NCI-H1105 treated with DMSO at 0.1 percent for 48 hours (cell line): ENCODE data around the gene XPNPEP1.
"Not testable (repeated sequence)": the region's sequence is repeated elsewhere in the genome, so short reads cannot be mapped to it uniquely, and the experiment has no call there.

Experiments
- DNase-seq: peaks from one replicate; lab custom pipeline; 2025; lab: John Stamatoyannopoulos, UW

Gene XPNPEP1

DNA sequence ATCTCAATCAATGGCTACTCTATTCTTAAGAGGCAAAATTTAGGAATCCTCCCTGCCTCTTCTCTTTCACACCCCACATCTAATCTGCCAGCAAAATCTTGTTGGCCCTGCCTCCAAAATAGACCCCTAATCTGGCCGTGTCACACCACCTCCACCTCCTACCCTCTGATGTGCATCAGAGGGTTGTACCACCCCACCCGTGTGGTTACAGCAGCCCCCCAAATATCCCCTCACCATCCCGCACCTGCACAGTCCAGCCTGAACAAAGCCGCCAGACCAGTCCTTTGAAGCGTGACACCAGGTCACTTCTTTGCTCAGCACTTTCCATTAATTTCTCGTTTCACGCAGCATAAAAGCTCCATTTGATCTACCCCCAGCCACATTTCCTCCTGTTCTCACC is 776 bp upstream of the XPNPEP1 start:
- DNase-seq: no peak

DNA sequence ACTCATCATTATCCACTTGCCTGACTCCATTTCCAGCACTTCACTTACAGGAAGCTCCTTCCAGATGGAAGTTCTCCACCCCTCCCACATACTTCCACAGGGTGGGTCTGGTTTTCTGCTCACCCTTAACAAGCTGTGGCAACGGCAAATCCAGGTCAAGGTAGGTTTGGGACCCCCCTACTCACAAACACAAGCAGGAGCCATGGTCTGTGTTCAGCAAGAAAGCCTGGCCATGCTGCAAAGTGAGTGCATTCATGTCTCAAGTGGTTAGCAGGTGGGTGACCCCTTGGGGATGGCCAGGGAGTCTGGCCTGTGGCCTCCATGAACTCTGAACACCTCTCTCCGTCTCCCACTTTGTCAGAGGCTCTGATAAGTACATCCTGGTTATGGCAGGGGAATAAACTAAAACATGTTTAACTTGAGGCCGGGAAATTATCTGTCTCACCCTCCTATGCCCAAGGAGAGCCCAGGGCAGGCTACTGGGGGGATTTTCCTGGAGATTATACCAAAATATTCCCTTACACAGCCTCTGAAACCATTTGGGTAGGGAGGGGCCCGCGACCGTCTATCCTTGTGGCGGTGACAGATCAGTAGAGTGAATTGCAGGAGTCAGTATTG is 844 bp downstream of the XPNPEP1 start:
- DNase-seq: no peak

DNA sequence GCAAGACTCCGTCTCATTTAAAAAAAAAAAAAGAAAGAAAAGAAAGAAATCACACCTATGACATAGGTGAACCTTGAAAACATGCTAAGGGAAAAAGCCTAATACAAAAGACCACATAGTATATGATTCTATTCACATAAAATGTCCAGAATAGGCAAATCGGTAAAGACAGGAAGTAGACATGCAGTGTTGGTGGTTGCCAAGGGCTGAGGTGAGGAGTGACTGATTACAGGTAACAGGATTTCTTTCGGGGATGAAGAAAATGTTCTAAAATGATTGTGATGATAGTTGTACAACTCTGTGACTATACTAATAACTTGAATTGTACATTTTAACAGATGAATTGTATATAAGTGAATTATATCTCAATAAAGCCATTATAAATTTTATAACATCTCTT is 3.3 kb downstream of the XPNPEP1 start:
- DNase-seq: no peak

DNA sequence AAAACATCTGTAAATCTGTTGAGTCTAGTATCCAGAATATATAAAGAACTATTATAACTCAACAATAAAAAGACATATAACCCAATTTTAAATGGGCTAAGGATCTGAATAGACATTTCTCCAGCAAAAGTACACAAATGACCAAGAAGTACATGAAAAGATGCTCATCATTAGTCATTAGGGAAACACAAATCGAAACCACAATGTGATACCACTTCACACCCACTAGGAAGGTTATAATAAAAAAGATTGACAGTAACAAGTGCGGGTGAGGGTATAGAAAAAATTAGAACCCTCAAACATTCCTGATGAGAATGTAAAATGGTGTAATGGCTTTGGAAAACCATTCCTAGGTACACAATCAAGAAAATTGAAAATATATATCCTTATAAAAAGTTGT is 4.1 kb downstream of the XPNPEP1 start:
- no peak for DNase-seq

DNA sequence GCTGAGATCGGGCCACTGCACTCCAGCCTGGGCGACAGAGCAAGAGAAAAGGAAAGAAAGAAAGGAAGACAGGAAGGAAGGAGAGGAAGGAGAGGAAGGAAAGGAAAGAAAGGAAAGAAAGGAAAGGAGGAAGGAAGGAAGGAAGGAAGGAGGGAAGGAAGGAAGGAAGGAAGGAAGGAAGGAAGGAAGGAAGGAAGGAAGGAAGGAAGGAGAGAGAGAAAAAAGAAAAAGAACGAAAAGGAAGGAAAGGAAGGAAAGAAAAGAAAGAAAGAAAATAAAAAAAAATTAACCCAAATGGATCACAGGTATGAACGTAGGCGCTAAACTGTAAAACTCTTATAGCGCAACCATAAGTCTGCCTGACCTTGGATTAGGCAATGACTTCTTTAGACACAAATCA is 4.6 kb downstream of the XPNPEP1 start:
- not testable (repeated sequence) for DNase-seq

DNA sequence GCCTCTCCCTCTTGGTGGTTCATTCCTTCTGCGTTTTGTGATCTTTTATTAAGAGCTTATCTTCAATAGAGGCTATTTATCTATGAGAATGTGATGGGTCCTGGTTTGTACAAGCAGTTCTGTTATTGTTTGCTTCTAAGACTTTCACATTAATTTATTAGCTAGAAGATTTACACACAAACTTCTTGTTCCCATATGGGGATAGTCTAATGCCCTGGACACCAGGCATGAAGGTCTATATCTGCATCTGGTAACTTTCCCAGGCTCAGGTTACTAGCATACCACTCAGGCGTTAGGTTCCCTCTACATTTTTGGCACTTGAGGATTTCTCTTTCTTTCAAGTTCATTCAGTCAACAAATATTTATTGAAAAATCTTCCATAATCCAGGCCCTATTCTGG is 7.7 kb downstream of the XPNPEP1 start:
- no peak for DNase-seq

DNA sequence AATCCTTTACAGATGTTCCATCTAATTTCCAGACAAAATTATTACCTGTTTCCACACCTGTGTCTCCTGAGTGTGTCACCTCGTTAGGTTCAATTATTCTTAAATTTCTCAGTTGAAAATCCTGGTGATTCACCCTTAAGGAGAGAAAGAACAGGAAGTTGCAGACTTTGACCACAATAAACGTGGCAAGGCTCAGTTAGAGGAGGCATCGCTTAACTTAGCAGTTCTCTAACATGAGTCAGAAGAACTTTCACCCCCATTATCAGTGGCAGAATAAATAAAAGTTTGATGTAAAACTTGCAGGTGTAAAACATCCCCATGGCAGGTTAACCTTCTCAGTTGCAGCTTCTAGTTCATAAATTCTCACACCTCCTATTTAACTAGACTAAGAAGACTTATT is 8.3 kb downstream of the XPNPEP1 start:
- no peak for DNase-seq

DNA sequence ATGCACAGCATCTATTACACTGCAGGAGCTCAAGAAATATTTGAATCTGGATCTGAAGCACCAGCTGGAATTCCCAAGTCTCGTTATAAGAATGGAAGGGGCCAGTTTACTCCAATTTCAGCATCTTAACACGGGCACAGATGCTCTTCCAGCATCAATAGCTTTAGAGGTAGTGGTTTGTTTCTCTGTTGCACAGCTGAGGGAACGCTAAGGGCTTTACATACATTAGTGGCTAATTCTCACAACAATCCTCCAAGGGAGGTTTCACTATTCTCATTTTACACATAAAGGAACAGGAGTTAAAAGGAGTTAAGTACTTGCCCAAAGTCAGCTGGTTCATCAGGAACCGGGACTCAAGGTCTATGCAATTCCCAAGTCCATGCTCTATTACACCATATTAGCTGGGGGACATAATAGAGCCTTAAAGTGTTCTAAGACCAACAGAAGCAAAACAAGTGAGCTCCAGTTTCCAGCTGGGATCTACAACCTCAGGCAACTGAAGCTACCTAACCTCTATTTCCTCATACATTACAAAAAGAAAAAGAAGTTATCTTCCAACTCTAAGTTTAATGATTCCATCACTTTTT is 9.9 kb downstream of the XPNPEP1 start:
- DNase-seq: no peak

DNA sequence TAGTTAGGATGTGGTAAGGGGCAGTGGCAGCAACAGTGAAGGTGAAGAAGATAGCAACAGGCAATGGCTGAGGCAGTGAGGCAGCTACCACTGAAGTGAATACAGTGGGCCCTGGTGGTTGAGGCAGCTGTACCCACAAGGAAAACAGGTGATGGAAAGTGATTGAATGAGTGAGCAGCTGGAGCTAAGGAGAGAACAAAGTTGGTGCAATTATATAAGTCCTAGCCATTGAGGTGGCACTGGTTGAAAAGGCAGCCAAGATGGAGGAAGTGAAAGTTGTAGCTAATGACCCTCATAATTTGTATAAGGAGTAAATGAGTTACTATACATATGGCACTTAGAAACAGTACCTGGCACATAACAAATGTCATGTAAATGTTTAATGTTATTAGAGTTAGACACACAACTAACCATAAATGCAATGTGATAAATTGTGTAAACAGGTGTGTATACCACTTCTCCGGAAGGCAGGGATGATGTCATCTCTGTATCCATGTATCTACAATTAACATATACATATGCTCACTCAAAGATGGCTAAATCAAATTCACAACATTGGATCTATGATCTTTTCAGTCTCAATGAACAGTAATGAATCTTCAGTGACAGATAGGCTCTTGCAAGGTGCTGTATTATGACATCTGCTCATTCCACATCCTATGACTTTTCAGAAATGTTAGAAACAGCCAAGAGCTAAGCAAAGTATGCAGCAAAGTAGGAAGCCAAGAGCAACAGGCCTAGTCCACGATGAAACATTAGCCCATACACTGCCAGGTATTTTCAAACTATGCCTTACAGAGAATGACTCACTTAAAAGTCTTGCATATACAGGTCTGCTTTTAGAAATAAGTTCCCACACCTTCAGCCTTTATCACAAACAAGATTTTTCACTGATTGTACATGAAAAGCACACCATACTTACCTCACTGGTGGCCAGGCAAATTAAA is 10.7 kb downstream of the XPNPEP1 start:
- DNase-seq: no peak

DNA sequence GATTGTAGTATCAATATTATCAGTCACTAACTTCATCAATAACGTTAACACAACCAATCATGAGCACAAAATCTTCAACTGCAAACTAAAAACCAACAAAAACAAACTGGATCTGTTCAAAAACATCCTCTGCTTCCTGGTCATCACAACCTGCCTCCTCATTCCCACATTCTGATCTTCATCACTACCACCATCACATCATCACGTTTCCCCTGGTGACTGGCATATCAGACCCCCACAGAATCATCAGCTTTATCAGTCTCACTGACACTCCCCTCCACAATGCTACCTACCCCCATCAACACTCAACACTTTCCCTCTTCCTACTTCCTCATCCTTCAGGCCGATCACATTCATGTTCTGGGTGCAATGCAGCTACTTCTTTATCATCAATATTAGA is 11.4 kb downstream of the XPNPEP1 start:
- DNase-seq: no peak

DNA sequence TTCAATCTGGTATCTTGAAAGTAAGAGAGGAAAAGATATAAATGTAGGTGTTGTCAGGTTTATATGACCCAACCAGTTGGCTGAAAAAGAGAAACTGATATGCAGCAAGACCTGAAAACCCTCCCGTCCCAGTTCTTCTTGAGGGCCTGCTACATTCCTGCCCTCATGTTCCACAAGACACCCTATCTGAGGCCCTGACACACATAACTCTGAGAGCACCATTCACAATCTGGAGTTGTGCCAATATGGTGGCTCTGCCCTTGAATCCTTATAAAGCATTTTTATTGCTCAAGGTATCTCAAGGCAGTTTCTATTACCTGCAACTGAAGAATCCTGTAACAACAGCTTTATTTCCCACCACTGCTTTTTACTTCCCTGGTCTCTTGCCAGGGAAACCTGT is 17.0 kb downstream of the XPNPEP1 start:
- DNase-seq: no peak

DNA sequence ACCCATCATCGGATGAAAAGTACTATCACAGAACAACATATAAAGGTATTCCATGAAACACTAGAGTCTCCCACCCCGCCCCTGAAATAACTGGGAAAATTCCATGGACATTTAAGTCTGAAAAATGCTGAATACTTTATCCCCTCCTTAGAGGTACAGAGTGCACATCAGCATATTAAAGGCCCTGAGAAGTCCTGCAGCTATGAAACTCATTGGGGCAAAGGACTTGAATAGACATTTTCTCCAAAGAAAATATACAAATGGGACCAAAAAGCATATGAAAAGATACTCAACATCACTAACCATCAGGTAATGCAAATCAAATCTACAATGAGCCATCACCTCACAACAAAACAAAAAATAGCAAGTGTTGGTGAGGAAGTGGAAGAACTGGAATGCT is 18.9 kb downstream of the XPNPEP1 start:
- DNase-seq: no peak

DNA sequence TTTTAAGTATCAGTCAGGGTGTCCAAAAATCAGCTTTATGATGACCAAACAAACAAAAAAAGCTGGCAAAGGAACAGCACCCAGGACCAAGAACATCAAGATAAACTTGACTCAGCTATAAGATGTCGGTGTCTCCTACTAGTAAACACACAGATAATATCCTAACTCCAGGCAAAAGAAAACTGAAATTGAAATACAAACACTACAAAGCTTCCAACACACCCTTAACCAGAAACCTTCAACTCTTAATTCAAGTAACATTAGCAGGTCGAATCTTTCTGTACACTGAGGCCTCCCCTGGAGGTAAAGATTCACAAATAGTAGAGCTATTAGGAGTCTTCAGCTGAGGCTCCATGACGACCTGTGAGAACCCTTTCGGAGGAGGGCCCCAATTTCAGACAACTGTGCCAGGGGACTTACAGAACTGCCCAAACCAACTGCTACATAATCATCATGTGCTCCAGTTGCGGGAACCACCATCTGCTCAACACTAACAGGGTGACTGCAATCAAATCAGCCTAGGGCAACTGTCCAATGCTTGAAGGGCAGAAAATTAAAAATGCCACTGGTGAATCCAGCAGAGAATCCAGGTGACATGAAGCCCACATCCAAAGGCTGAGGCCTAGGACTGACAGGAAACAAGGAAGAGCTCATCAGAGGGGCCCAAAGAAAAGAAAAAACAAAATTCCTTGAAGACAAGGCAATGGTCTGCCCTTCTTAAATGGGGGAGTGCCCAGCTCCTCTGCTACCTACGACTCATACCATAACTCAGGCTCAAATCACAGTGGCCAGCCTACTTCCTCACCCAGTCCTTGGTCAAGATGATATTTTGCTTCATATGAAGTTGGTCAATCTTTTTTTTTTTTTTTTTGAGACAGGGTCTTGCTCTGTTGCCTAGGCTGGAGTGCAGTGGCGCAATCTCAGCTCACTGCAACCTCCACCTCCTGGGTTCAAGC is 20.0 kb downstream of the XPNPEP1 start:
- no peak for DNase-seq

DNA sequence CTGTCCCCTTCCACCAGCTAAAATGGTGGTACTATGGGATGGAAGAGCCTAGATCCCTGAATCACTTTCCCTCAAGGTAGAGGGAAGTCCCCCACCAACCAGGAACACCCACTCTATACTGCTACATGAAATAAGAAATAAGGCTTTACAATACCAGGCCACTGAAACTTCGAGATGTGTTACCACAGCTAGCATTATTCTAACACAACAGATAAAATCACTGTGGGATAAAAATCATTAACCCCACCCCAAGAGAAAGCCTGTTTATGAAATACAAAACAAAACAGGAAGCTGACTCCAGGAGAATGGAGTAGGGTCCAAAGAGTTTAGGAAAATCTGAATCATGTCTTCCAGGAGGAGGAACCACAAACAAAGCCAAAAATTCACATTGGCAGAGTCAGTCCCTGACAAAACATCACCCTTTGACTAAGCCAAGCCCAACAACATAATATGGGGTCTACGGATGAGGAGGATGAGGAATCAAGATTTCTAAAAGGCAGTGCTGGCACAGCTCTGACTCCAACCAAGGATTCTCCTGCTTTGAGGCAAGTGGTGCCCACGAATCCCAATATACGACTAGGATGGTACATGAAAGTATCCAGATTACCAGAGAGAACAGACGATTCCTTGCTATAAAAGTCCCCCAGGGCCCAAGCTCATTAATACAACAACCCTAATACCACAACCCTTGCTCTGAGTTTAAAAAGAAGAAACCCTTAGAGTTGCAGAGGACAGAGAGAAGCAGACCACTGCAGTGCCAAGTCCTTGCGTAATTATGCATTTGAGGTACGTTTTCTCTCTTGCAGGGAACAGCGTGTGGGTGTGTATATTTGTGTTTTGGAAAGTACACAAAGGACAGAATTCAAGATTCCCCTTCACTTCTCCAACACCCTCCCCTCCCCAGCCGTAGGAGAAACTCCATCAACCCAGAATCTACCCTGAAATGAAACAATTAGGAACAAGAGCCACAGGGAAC is 23.7 kb downstream of the XPNPEP1 start:
- no peak for DNase-seq

DNA sequence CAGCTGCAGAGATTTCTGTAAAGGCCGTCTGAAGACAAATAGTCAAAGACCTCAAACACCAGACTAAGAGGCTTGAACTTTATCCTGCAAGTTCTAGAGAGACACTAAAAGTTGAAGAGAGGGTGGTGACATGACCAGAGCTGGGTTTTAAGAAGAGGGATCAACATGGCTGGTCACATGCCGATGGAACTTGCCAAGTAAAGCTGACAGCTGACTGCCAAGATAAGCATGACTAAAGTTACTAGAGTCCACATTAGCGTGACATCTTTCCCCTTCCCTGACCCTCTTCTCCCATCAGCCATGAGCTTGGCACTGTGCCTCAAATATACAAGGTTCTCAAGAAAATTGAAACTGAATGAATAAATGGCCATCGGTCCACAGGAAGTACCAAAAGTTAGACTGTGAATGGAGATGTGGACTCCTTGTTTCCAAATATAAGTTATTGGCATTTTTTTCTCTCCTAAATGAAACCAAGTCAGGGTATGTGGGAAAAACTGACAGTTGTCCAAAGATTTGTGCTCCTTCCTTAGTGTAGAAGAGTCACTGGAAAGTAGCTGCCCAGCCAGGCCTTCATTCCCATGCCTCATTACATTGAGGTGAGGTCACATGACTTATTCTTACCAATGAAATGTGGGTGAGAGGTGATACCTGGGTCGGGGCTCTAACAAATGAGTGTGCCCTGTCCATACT is 24.5 kb downstream of the XPNPEP1 start:
- no peak for DNase-seq

DNA sequence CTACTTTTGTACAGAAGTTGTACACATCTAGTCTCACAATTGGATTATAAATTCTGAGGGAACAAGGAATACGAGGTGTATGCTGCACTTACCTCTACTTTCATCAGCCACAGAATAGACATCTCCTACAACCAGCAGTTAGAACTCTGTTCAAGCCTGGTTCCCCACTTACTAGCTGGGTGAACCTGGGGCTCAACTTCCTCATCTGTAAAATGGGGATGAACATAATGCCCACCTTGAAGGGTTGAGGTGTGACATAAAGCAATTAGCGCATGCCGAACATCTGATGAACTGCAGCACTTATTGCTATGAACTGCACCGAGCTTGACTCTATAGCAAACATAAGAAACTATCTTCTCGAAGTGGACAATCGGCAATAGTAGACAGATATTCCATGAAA is 25.3 kb downstream of the XPNPEP1 start:
- DNase-seq: no peak

DNA sequence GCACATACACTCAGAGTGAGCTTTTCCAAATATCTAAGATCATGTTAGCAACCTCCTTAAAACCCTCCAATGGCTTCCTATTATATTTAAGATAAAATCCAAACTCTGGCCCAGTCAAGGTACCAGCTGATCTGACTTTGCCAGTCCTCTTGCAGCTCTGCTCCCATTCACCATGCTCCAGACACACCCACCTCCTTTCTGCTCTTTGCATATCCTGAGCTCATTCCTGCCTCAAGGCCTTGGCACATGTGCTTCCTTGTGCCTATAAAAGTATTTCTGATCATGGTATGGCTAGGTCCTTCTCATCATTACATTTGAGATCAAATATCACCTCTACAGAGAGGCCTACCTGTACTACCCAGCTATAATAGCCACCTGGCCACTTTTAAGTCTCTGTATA is 27.5 kb downstream of the XPNPEP1 start:
- no peak for DNase-seq

DNA sequence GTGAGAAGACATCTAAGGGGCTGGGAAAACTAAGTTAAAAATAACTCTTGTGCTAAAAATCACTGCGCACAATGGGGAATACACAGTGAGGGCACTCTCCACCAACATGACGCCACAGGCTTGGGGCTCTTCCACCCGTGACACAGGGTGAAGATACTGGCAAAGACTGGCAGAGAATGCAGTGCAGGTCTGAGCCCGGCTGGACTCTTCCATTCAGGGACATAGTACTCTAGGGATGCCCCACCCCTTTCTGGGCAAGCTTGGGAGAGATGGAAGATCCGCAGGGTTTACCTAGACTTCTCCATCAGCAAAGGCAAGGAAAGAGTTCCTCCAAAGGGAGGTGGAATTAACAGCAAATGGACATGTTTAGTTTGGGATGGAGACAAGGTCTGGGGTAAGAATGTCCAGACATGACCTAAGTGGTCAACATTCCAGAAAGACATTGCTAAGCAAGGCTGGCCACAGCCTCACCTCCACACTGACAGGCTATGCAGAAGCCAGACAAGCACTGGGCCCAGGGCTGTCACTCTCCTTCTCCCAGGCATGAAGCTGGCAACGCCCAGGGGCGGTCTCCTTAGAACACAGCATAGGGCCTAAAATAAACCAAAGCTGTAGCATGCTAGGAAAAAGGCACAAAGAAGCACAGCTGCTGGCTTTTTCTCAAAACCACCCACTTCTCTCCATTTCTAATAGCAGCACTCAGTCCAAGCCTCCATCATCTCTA is 28.1 kb downstream of the XPNPEP1 start:
- no peak for DNase-seq

DNA sequence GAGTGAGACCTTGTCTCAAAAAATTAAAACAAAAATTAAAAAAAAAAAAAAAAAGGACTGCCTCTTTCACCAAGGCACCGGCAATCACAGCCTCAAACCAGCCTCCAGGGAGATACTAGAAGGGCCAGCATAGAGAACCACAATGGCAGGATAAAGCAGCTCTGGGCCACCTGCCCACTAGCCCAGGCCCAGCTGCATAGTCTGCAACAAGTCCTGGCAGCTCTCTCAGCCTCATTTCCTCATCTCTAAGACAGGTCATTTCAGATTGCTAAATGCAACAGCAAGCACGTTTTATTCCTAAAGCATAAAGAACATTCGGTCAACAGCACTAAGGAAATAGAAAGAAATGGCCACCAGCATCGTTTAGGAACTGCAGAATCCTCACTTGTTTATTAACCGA is 28.8 kb downstream of the XPNPEP1 start:
- peak; percentile 22 for DNase-seq

DNA sequence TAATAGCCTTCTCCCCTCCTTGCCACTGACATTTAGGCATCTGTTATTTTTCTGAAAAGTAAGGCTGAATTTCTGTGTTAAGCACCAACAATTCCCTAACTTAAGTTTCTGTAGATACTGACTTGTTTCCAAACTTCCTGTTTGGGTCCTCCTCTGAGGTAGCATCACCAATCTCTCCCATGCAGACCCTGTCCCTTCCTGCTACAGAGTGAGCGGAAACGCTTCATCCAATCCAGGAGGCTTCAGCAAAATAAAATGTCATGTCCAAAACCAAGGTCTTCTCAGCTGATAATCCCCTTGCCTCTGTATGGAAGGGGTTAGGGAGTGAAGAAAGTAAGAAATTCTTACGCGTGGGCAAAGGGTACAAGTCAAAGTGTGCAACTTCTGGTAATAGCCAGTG is 29.9 kb downstream of the XPNPEP1 start:
- DNase-seq: no peak
